NCI-H82 (cell line): ENCODE measurements around the gene BMERB1.
"Not testable (repeated sequence)": the region's sequence is repeated elsewhere in the genome, so short reads cannot be mapped to it uniquely, and the experiment has no call there.

Experiments
- DNase-seq: peaks from one replicate; lab custom pipeline; 2025; lab: John Stamatoyannopoulos, UW

BMERB1 gene

GRCh38 chr16:15425861-15426260, 8.5 kb upstream of the BMERB1 start:
- no peak for DNase-seq

DNA sequence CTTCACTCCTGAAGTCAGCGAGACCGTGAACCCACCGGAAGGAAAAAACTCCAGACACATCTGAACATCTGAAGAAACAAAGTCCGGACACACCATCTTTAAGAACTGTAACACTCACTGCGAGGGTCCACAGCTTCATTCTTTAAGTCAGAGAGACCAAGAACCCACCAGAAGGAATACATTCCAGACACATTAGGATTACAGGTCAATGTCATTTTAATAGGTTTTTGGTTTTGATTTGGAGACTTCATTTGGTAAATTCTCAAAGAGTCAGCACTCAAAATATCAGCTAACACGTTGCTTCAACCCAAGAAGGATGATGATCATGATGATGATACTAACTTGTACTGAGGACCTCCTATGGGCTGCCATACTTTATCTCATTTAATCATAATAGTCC, 7.6 kb upstream of the BMERB1 start:
- no peak for DNase-seq

- peak; percentile 80 for DNase-seq
Measured at GRCh38 chr16:15427648-15428239, 6.6 kb upstream of the BMERB1 start.

GRCh38 chr16:15430884-15431283, 3.5 kb upstream of the BMERB1 start:
- not testable (repeated sequence) for DNase-seq

DNA sequence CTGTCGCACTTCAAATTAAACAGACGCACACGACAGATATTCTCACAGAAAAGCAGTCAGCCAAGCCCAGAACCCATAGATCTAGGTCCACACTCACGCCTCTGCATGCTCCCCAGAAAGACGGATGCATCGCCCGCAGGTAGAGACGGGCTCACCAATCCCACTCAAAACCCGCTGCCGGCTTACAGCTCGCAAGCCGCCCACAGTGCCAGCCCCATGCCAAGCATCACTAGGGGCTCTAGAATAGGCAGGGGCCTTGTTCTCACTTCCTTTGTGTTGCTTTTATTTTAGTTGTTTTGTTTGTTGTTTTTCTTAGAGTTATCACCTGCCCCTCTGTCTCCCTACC, 336 bp upstream of the BMERB1 start:
- no peak for DNase-seq

GRCh38 chr16:15435216-15435864, 952 bp downstream of the BMERB1 start:
- DNase-seq = no peak

- no peak for DNase-seq
Measured at GRCh38 chr16:15439102-15439501, 4.7 kb downstream of the BMERB1 start.

GRCh38 chr16:15439521-15439920, 5.1 kb downstream of the BMERB1 start:
- no peak for DNase-seq

GRCh38 chr16:15440852-15441251, 6.5 kb downstream of the BMERB1 start:
- no peak for DNase-seq

- not testable (repeated sequence) for DNase-seq
Measured at GRCh38 chr16:15442140-15442539, 7.8 kb downstream of the BMERB1 start.

DNA sequence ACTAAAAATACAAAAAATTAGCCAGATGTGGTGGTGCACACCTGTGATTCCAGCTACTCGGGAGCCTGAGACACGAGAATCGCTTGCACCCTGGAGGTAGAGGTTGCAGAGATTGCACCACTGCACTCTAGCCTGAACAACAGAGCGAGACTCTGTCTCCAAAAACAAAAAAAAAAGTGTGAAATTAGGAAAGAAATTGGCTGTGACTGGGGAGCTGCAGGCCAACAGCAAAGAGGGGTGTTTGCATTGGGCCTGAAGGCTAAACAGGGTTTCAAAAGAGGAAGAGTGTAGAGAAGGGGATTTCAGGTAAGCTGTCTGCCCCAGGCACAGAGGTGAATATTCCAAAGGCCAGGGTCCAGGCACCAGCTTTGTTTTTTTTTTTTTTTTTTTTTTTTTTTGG, 9.4 kb downstream of the BMERB1 start:
- no peak for DNase-seq

DNA sequence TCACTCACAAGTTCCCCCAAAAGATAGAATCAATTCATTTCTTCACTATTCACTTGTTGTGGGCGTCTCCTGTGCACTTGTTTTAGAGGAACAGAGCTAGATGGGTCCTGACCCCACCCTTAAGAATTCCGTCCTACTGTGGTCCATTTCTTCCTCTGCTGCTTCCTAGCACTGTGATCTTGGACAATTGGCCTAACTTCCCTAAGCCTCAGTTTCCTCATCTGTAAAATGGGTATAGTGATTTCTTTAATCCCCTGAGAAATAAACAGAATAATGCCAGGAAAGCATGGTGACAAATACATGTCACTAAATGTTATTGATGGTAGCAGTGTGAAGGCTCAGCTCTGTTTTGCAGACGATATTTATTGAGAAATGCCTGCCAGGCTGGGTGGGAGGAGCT, 9.9 kb downstream of the BMERB1 start:
- DNase-seq = no peak

DNA sequence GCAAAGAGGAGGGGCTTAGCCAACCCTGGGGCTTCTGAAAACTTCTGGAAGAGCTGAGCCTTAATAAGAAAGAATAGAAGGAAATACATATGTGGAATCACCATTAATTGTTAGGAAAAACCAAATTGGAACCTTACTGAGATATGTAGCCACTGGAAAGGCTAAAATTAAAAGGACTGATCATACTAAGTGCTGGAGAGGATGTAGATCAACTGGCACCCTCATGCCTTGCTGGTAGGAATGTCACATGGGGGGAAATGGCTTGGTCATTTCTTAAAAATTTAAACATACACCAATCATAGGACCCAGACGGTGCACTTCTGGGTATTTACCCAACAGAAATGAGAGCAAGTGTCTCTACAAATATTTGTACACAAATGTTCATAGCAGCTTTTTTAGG, 11.1 kb downstream of the BMERB1 start:
- no peak for DNase-seq

- no peak for DNase-seq
Measured at GRCh38 chr16:15446901-15447300, 12.5 kb downstream of the BMERB1 start.

DNA sequence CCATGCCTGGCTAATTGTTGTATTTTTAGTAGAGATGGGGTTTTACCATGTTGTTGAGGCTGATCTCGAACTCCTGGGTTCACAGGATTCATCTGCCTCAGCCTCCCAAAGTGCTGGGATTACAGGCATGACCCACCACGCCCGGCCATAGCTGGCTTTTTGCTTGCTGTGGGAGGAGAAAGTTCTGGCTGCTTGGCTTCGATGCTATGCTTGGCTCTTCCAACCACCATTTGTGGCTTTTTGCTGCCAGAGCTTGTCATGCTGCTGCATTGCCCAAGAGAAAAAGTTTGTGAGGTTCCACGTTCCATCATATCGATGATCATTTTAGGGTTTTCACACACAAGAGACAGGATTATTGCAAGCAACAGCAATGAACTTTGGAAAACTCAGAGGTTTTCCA, 16.2 kb downstream of the BMERB1 start:
- no peak for DNase-seq

- no peak for DNase-seq
Measured at GRCh38 chr16:15451098-15451731, 16.8 kb downstream of the BMERB1 start.

GRCh38 chr16:15452246-15452855, 18.0 kb downstream of the BMERB1 start:
- DNase-seq = no peak

GRCh38 chr16:15453296-15453695, 18.9 kb downstream of the BMERB1 start:
- not testable (repeated sequence) for DNase-seq

DNA sequence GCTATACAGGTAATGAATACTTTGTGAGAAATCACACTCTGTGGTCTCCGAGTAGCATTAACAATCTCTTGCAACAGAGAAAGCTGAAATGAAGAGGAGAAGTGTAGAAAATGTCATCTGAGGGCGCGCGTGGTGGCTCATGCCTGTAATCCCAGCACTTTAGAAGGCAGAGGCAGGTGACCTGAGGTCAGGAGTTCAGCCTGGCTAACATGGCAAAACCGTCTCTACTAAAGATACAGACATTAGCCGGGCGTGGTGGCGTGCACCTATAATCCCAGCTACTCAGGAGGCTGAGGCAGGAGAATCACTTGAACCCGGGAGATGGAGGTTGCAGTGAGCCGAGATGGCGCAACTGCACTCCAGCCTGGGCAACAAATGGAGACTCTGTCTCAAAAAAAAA, 20.5 kb downstream of the BMERB1 start:
- peak; percentile 25 for DNase-seq

- DNase-seq = no peak
Measured at GRCh38 chr16:15457400-15457799, 23.0 kb downstream of the BMERB1 start.

DNA sequence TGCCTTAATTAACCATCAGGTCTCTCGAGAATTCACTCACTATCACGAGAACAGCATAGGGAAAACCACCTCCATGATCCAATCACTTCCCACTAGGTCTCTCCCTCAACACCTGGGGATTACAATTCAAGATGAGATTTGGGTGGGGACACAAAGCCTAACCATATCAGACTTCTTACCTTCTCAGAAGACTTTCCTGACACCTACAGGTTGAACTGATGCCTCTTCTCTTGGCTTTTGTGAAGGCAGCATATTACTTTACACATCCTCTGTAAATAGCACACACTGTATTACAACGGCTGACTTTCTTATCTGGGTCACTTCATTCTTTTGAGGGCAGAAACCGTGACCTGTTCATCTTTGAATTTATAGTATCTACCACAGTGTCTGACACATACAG, 23.6 kb downstream of the BMERB1 start:
- DNase-seq = peak; percentile 9

DNA sequence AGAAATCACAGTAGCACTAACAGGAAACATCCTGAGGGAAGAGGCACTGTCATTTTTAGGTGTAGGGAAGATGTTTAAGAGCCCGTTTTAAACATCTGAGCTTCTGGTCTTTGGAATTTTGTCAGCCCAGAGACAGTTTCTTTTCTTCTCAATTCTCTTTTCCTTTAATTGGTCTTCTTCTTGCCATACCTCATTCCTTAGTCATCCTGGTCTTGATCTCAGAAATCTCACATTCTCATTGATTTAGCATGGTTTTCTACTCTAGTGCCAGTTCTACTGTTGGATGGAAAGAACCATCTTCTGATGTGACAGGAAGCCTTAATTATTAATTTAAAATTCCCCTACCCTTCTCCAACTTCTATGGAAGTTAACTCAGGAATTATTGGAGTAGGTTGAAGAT, 25.4 kb downstream of the BMERB1 start:
- no peak for DNase-seq

DNA sequence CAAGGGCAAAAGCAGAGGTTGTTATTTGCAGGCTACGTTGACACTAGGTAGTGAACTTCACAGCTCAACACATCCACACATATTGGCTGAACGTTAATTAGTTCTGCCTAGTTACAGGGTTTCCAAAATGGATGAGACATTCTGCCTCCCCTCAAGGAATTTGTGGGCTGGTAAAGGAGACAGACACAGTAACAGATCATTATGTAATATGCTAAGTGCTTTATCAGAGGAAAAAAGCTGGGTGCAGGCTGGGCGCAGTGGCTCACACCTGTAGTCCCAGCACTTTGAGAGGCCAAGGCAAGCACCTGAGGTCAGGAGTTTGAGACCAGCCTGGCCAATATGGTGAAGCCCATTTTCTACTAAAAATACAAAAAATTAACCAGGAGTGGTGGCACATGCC, 26.2 kb downstream of the BMERB1 start:
- no peak for DNase-seq
